CD8-positive, alpha-beta memory T cell (primary cell): ENCODE measurements around the gene CKAP4. TPM values are rescaled to one million over a fixed set of nuclear protein-coding genes. Genes with fewer than 3 reads are reported as not detected.

Experiments
- CTCF ChIA-PET: fragments of 350-600 bp; sonication (Branson Sonifier 250); formaldehyde crosslinking; loops from one replicate; lab custom pipeline; 2021; ENCODE audit warnings: antibody characterized with exemption; lab: Charles Lee
- POLR2A ChIA-PET: fragments of 350-600 bp; sonication (Branson Sonifier 250); formaldehyde crosslinking; loops from one replicate; lab custom pipeline; 2021; ENCODE audit warnings: antibody characterized with exemption; lab: Charles Lee
- DNase-seq, 5 donors: peaks; one replicate each; pipeline versions ENCODE4 v3.0.0 to v3.0.0-alpha.2; 2020 to 2022; ENCODE audit warnings: mixed read lengths in 1 of 5
- H3K27ac ChIP-seq: one replicate; pipeline ENCODE4 v1.7.0; 2013; ENCODE audit warnings: low read depth, mild to moderate bottlenecking, low read length, moderate library complexity
- H3K27me3 ChIP-seq: 2 replicates; pipeline ENCODE4 v1.7.0; 2013; ENCODE audit warnings: low read length, mild to moderate bottlenecking; ENCODE audit not compliant: insufficient read depth, poor library complexity, severe bottlenecking
- H3K36me3 ChIP-seq: 2 replicates; pipeline ENCODE4 v1.7.0; 2013; ENCODE audit warnings: mild to moderate bottlenecking, low read length, moderate library complexity; ENCODE audit not compliant: insufficient read depth
- H3K4me1 ChIP-seq: 2 replicates; pipeline ENCODE4 v1.7.0; 2013; ENCODE audit warnings: mild to moderate bottlenecking, low read length, moderate library complexity; ENCODE audit not compliant: insufficient read depth
- H3K4me3 ChIP-seq: 2 replicates; pipeline ENCODE4 v1.7.0; 2013; ENCODE audit warnings: mild to moderate bottlenecking, low read length
- H3K9me3 ChIP-seq: 2 replicates; pipeline ENCODE4 v1.7.0; 2013; ENCODE audit warnings: mild to moderate bottlenecking, low read length
- H3K27ac Mint-ChIP-seq, 8 donors: one replicate each; pipeline ENCODE4 v1.8.0; 2020 to 2021; ENCODE audit warnings: mixed read lengths in 8 of 8, mild to moderate bottlenecking in 6 of 8, inconsistent platforms in 3 of 8, moderate library complexity in 3 of 8
- H3K27me3 Mint-ChIP-seq, 2 donors: one replicate each; pipeline ENCODE4 v1.8.0; 2020 to 2021; ENCODE audit warnings: mixed read lengths in 2 of 2, mild to moderate bottlenecking in 1 of 2, moderate library complexity in 1 of 2
- H3K36me3 Mint-ChIP-seq, 3 donors: one replicate each; pipeline ENCODE4 v1.8.0; 2020 to 2021; ENCODE audit warnings: mixed read lengths in 3 of 3, inconsistent platforms in 1 of 3, mild to moderate bottlenecking in 1 of 3
- H3K4me1 Mint-ChIP-seq, 3 donors: one replicate each; pipeline ENCODE4 v1.8.0; 2020 to 2021; ENCODE audit warnings: mixed read lengths in 3 of 3, inconsistent platforms in 1 of 3, mild to moderate bottlenecking in 1 of 3
- H3K4me3 Mint-ChIP-seq, 7 donors: one replicate each; pipeline ENCODE4 v1.8.0; 2020 to 2021; ENCODE audit warnings: mixed read lengths in 7 of 7, mild to moderate bottlenecking in 6 of 7, moderate library complexity in 4 of 7, inconsistent platforms in 2 of 7
- H3K9me3 Mint-ChIP-seq, 5 donors: one replicate each; pipeline ENCODE4 v1.8.0; 2020 to 2022; ENCODE audit warnings: mixed read lengths in 5 of 5, mild to moderate bottlenecking in 3 of 5, moderate library complexity in 2 of 5, inconsistent platforms in 1 of 5
- polyA plus RNA-seq: library from polyadenylated mRNA; unstranded; fragments of 300-500 nt; fragmentation: Illumina TruSeq; gene quantifications from one replicate; pipeline ENCODE4 v1.2.3, GENCODE V29; 2021
- total RNA-seq, 2 experiments: library from RNA; stranded (reverse); gene quantifications; one replicate each; pipeline ENCODE4 v1.2.3, GENCODE V29; 2021

The CKAP4 gene
- total and polyA plus RNA-seq, 3 experiments from 2014 or later, result 7.6 to 11.3 (median 10.1) TPM

DNA sequence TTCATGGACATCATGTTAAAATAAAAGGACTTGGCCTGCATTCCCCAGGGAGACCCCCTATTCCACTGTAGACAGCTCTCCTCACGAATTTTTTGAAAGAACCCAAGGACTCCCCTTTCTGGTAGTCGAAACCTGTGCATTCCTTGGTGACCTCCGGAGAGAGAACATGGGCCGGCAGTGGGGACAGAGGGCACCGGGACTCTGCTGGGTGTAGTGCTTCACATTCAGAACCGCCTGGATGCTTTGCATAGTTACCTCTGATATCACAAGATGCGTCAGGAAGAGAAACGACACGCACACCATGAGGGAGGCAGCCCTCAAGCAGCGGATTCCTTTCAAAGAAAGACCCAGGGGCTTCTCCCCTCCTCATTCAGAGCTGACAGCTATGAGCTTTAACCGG is 9.7 kb downstream of the CKAP4 start:
- CTCF ChIA-PET, result interaction anchor here (0.8 to 2.5 kb wide), 3 partner anchors 11 to 65 kb away, joined by 3 to 12 read pairs (median 7); no protein-coding TSS in a partner anchor

DNA sequence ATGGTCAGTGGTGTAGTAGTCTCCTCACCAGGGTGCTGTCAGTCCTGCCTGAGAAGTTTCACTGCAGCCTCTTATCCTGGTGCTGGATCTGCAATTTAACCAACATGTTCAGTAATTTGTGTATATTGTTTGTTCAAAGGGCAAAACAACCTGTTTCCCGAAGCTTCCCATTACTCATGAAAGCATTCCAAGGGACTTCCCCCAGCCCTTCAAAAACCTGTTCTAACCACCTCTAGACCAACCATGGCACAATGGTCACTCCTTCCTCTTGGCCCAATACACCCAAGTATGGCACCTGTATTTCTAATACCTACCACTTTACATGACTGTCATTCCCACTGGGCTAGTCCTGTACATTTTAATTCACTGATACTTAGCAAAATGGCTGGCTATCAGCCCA is 12.1 kb downstream of the CKAP4 start:
- no peak overlapping the region for H3K27ac ChIP-seq
- H3K27me3 Mint-ChIP-seq, result peaks cover 0 to 4% of the 10 kb centered on the region in 2 donors
- H3K4me1 ChIP-seq, result no peaks in the 10 kb centered on the region
- no peaks in the 10 kb centered on the region for H3K36me3 ChIP-seq
- H3K9me3 ChIP-seq, result no peaks in the 10 kb centered on the region
- POLR2A ChIA-PET, result no interaction called here
- no peaks in the 10 kb centered on the region for H3K27me3 ChIP-seq
- CTCF ChIA-PET, result interaction anchor here (1.4 to 2.5 kb wide), 2 partner anchors 9 to 44 kb away, joined by 3 to 12 read pairs; no protein-coding TSS in a partner anchor
- peaks cover 5 to 22% (median 8%) of the 10 kb centered on the region in 3 donors for H3K36me3 Mint-ChIP-seq
- peaks cover 0 to 2% (median 0%) of the 10 kb centered on the region in 5 donors for H3K9me3 Mint-ChIP-seq
- no peaks in the 10 kb centered on the region for H3K4me1 Mint-ChIP-seq
- H3K4me3 ChIP-seq, result no peak overlapping the region
- no peak for DNase-seq
- no peak overlapping the region for H3K4me3 Mint-ChIP-seq
- H3K27ac Mint-ChIP-seq, result no peak overlapping the region

More for the DNA sequence above, 9.7 kb downstream of the CKAP4 start:
- Histone ChIP-seq H3K27me3 (no peaks in the 10 kb centered on the region), H3K4me3 (no peak overlapping the region), H3K4me1 (no peaks in the 10 kb centered on the region), H3K9me3 (no peaks in the 10 kb centered on the region), H3K36me3 (no peaks in the 10 kb centered on the region), H3K27ac (no peak overlapping the region)
- no peak for DNase-seq
- Mint-ChIP-seq H3K27ac (peak overlapping the region in 1 of 8 donors; percentile 55), H3K4me1 (peaks cover 0 to 1% (median 0%) of the 10 kb centered on the region in 3 donors), H3K36me3 (peaks cover 8 to 27% (median 8%) of the 10 kb centered on the region in 3 donors), H3K4me3 (no peak overlapping the region), H3K9me3 (no peaks in the 10 kb centered on the region), H3K27me3 (peaks cover 0 to under 1% of the 10 kb centered on the region in 2 donors)
- POLR2A ChIA-PET, result no interaction called here

DNA sequence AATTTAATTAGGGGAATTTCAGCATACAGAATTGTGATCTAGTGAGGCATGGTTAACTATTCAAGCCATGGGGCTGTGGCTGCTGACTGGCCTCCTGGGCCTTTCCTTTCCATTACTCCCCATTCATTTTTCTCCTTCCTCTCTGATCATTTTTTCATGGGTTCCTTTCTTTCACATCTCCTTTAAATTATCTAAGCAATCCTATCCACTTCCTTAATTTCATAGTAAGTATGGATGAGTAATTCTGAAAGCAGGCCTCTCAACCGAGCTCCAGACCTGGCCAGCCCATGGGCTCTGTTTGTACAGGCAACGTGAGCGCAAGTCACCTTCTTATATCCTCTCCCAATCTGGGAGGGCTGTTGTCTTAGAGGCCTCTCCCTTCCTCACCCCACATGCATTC is 13.4 kb downstream of the CKAP4 start:
- POLR2A ChIA-PET, result no interaction called here
- no peaks in the 10 kb centered on the region for H3K27me3 ChIP-seq
- H3K9me3 Mint-ChIP-seq, result peaks cover 0 to 2% (median 0%) of the 10 kb centered on the region in 5 donors
- H3K36me3 Mint-ChIP-seq, result peaks cover 0 to 14% (median 4%) of the 10 kb centered on the region in 3 donors
- no peaks in the 10 kb centered on the region for H3K36me3 ChIP-seq
- peaks cover 2 to 4% of the 10 kb centered on the region in 2 donors for H3K27me3 Mint-ChIP-seq
- no peak overlapping the region for H3K27ac ChIP-seq
- H3K4me3 ChIP-seq, result no peak overlapping the region
- H3K9me3 ChIP-seq, result no peaks in the 10 kb centered on the region
- DNase-seq, result no peak
- H3K27ac Mint-ChIP-seq, result peak overlapping the region in 1 of 8 donors; percentile 68
- no peak overlapping the region for H3K4me3 Mint-ChIP-seq
- no peaks in the 10 kb centered on the region for H3K4me1 Mint-ChIP-seq
- CTCF ChIA-PET, result interaction anchor here (1.4 kb wide), 1 partner anchor 46 kb away, joined by 3 read pairs; no protein-coding TSS in a partner anchor
- no peaks in the 10 kb centered on the region for H3K4me1 ChIP-seq

DNA sequence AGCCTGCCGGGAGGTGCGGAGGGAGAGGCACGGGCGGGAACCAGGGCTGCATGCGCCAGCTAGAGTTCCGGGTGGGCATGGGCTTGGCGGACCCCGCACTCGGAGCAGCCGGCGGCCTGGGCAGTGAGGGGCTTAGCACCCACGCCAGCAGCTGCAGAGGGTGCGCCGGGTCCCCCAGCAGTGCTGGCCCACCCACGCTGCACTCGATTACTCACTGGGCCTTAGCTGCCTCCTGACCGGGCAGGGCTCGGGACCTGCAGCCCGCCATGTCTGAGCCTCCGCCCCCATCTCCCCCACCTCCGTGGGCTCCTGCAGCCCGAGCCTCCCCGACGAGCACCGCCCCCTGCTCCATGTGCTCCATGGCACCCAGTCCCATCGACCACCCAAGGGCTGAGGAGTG is 14.8 kb downstream of the CKAP4 start:
- Histone ChIP-seq H3K27me3 (no peaks in the 10 kb centered on the region), H3K36me3 (no peaks in the 10 kb centered on the region), H3K27ac (no peak overlapping the region), H3K4me1 (no peaks in the 10 kb centered on the region), H3K4me3 (no peak overlapping the region), H3K9me3 (no peaks in the 10 kb centered on the region)
- DNase-seq, result no peak
- no peak overlapping the region for H3K4me3 Mint-ChIP-seq
- peaks cover 2 to 6% of the 10 kb centered on the region in 2 donors for H3K27me3 Mint-ChIP-seq
- POLR2A ChIA-PET, result no interaction called here
- CTCF ChIA-PET, result interaction anchor here (0.9 to 1.4 kb wide), 3 partner anchors 9 to 14 kb away, joined by 3 to 5 read pairs (median 4); no protein-coding TSS in a partner anchor
- H3K4me1 Mint-ChIP-seq, result peaks cover 0 to 3% (median under 1%) of the 10 kb centered on the region in 3 donors
- no peak overlapping the region for H3K27ac Mint-ChIP-seq
- H3K9me3 Mint-ChIP-seq, result peaks cover 0 to 2% (median 0%) of the 10 kb centered on the region in 5 donors
- H3K36me3 Mint-ChIP-seq, result peaks cover 0 to 4% (median 3%) of the 10 kb centered on the region in 3 donors

DNA sequence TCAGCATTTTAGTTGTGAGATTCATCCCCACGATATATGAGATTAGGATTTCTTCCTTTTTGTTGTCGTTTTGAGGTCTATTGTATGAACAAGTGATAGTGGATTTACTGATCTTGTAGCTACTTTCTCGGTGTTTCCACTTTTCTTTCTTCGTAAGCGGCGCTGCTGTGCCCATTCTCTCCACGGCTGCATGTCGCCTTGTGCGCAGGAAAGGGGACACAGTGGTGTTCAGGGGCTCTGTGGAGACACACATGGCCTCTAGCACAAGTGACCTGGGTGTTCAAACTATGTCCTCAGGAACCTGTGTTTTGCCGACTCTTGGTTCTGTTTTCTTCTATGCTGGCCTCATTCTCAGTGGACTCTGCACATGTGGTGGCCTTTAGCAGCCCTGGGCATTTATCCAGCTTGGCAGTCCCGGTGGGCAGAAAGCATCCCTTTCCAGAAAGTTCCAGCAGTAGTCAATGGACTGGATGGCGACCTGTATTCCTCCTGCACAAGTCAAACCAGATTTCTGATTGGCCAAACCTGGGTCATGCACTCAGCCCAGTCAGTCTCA is 18.7 kb downstream of the CKAP4 start:
- Histone ChIP-seq H3K27me3 (no peaks in the 10 kb centered on the region), H3K9me3 (no peaks in the 10 kb centered on the region), H3K4me1 (peaks cover 8% of the 10 kb centered on the region), H3K4me3 (no peak overlapping the region), H3K36me3 (no peaks in the 10 kb centered on the region), H3K27ac (no peak overlapping the region)
- no peaks in the 10 kb centered on the region for H3K36me3 Mint-ChIP-seq
- peaks cover 12 to 18% (median 13%) of the 10 kb centered on the region in 3 donors for H3K4me1 Mint-ChIP-seq
- CTCF ChIA-PET, result interaction anchor here (4.3 kb wide), 1 partner anchor 55 kb away, joined by 56 read pairs; no protein-coding TSS in a partner anchor
- H3K4me3 Mint-ChIP-seq, result no peak overlapping the region
- DNase-seq, result no peak
- POLR2A ChIA-PET, result no interaction called here
- peak overlapping the region in 4 of 8 donors; percentile 17 to 81 (median 29) for H3K27ac Mint-ChIP-seq
- H3K9me3 Mint-ChIP-seq, result peaks cover 0 to 2% (median 0%) of the 10 kb centered on the region in 5 donors
- peaks cover 6% of the 10 kb centered on the region in 2 donors for H3K27me3 Mint-ChIP-seq

DNA sequence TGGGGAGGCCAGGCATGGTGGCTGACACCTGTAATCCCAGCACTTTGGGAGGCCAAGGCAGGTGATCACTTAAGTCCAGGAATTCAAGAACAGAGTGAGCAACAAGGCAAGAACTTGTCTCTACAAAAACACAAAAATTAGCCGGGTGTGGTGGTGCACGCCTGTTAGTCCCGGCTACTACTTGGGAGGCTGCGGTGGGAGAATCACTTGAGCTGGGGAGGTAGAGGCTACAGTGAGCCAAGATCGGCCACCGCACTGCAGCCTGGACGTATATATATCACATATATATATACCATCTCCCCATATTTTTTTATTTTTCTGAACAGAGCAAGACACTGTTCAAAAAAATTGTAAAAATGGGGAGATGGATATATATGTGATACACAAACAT is 19.5 kb downstream of the CKAP4 start:
- peak overlapping the region in 2 of 8 donors; percentile 56 to 91 for H3K27ac Mint-ChIP-seq
- H3K4me1 Mint-ChIP-seq, result peaks cover 13 to 20% (median 14%) of the 10 kb centered on the region in 3 donors
- Histone ChIP-seq H3K36me3 (no peaks in the 10 kb centered on the region), H3K9me3 (no peaks in the 10 kb centered on the region), H3K27me3 (no peaks in the 10 kb centered on the region), H3K4me3 (no peak overlapping the region), H3K27ac (no peak overlapping the region), H3K4me1 (peaks cover 8% of the 10 kb centered on the region)
- no peaks in the 10 kb centered on the region for H3K36me3 Mint-ChIP-seq
- POLR2A ChIA-PET, result no interaction called here
- peaks cover 0 to 2% (median 0%) of the 10 kb centered on the region in 5 donors for H3K9me3 Mint-ChIP-seq
- H3K27me3 Mint-ChIP-seq, result peaks cover 6 to 9% of the 10 kb centered on the region in 2 donors
- no peak for DNase-seq
- CTCF ChIA-PET, result interaction anchor here (1.0 to 4.3 kb wide), 6 partner anchors 9 to 117 kb away, joined by 3 to 56 read pairs (median 10); partner anchors contain the start of gene TCP11L2
- no peak overlapping the region for H3K4me3 Mint-ChIP-seq

DNA sequence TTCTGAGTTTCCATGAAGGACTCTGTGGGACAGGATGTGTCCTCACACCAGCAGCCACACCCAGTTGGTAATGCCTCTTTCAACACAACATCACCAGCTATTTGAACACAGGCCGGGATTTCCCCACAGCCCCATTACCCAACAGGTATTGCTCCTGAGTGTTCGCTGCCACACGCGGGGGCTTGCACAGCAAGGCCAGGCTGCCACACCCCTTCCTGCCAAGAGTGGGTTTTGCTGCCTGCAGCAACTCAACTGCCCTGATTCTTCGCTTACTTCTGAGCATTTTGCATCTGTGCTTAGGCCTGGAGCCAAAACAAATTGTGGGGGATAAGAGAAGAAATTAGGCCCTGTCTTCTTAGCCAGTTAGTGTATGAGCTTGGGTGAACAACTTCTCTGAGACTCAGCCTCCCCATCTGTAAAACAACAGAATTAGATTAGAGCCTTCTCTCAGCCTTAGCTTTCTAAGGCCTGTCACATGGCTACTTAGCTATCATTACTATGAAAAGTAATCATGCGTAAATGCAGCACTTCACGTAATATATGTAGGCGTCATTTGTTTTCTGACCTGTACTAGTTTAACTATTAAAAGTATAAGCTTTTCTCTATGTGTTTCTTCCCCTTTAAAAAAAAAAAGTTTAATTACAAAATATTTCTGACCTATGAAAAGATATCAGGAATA is 20.0 kb downstream of the CKAP4 start:
- peak; percentile 39 to 77 (median 55) for DNase-seq
- peaks cover 13 to 20% (median 14%) of the 10 kb centered on the region in 3 donors for H3K4me1 Mint-ChIP-seq
- Histone ChIP-seq H3K4me3 (no peak overlapping the region), H3K36me3 (no peaks in the 10 kb centered on the region), H3K4me1 (peaks cover 8% of the 10 kb centered on the region), H3K27ac (peak overlapping the region; percentile 28), H3K9me3 (no peaks in the 10 kb centered on the region), H3K27me3 (no peaks in the 10 kb centered on the region)
- H3K36me3 Mint-ChIP-seq, result no peaks in the 10 kb centered on the region
- peak overlapping the region in 4 of 7 donors; percentile 9 to 50 (median 30) for H3K4me3 Mint-ChIP-seq
- CTCF ChIA-PET, result interaction anchor here (1.0 to 4.3 kb wide), 19 partner anchors 9 to 131 kb away, joined by 3 to 56 read pairs (median 5); partner anchors contain the start of gene TCP11L2
- H3K9me3 Mint-ChIP-seq, result peaks cover 0 to 2% (median 0%) of the 10 kb centered on the region in 5 donors
- H3K27me3 Mint-ChIP-seq, result peaks cover 6 to 9% of the 10 kb centered on the region in 2 donors
- POLR2A ChIA-PET, result interaction anchor here (1.0 to 1.4 kb wide), 2 partner anchors 21 to 74 kb away, joined by 3 to 10 read pairs; partner anchors contain the start of gene CKAP4
- H3K27ac Mint-ChIP-seq, result peak overlapping the region; percentile 79 to 94 (median 91)
